HG02885 (cell line): ENCODE measurements around the gene NUP62.

Experiments used
- ATAC-seq: cut with Tn5 transposase; IDR thresholded peaks from one replicate; pipeline ENCODE4 v1.9.1; 2021; ENCODE audit warnings: mild to moderate bottlenecking; ENCODE audit not compliant: unreplicated experiment, poor library complexity

NUP62 gene

GRCh38 chr19:49908480-49909420 lies 20.6 kb downstream of the NUP62 start:
- ATAC-seq = no peak

DNA sequence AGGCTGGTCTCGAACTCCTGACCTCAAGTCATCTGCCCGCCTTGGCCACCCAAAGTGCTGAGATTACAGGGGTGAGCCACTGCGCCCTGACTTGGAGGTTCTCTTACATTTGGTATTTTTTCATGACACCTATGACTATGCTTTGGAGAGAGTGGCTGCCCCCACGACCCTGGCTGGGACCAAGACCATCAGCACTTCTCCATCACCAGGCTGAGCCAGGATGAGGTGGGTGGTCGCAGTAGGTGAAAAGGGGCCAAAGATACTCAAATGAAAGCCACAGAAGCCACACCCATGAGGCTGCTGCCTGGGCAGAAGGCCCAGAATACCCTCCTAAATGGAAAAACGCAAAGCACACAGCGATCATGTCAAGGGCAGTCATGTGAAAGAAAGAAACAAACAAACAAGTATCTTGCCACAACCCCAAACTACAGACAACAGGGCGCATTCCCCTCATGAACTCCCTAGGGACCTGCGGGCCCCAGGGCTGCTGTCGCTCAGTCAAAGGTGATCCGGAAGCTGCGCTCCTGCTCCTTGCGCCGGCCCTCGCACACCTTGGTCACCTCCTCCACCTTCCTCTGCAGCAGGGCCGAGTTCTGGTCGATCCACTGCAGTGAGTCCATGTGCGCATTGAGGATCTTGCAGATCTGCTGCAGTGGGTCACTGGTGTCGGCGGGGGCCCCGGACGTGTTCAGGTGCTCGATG lies 21.4 kb downstream of the NUP62 start:
- ATAC-seq = peak; percentile 37

GRCh38 chr19:49906879-49907564 lies 22.3 kb downstream of the NUP62 start:
- ATAC-seq = no peak

DNA sequence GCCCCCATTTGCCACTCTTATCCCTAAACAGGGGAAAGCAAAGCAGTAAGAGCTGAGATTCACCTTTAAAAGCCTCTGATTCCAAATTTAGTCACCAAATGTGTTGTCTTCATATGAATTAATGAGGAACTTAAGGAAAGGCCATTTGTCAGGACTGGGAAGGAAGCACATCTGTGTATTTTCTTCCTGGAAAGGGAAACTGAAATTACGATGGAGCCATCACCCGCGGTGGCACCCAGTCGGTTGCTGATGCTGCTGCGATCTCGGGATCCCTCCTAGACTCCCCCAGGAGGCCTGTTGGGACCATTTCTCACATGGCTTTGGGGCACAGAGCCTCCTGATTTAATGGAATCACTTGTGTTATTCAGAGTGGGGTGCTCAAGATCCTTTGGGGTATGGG lies 25.2 kb downstream of the NUP62 start:
- ATAC-seq = no peak

DNA sequence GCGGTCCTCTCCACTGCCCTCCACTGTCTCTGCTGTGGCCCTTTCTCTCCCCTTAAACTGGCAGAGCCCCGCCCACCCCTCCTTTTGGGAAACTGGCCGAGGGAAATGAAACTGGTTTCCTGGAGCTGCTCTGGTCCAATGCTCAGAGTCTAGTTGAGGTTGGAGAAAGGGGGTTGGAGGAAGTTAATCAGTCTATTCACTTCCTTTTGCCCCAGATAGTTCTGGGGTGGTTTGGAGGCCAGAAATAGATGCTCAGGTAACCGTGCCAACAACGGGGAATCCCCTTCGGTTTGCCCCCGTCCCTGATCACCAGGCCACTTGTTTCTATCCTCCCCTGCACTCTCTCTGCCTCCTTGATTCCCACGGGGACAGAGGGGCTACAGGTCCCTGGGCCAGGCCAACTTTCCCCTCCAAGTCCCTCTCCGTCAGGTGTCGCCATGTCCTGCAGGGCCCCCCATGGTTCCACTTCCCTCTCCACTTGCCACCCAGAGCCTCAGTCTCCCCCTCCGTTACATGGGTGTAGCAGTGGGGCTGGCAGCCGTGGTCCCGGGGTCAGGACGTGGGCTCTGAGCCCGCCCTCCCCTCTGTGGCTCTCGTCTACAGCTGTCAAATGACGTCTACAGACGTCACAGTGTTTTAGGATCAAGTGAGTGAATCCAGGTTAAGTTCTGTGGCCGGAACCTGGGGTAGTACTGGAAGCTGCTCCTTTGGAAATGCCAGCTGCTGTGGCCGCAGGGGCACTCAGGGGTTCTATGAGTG lies 32.3 kb downstream of the NUP62 start, which contains the start of gene IL4I1:
Gene IL4I1, minus strand, starts transcription at position 25 of the 759 bp plus-strand sequence. CDS start 727 bp downstream, outside the sequence.
- ATAC-seq = peak; percentile 51

DNA sequence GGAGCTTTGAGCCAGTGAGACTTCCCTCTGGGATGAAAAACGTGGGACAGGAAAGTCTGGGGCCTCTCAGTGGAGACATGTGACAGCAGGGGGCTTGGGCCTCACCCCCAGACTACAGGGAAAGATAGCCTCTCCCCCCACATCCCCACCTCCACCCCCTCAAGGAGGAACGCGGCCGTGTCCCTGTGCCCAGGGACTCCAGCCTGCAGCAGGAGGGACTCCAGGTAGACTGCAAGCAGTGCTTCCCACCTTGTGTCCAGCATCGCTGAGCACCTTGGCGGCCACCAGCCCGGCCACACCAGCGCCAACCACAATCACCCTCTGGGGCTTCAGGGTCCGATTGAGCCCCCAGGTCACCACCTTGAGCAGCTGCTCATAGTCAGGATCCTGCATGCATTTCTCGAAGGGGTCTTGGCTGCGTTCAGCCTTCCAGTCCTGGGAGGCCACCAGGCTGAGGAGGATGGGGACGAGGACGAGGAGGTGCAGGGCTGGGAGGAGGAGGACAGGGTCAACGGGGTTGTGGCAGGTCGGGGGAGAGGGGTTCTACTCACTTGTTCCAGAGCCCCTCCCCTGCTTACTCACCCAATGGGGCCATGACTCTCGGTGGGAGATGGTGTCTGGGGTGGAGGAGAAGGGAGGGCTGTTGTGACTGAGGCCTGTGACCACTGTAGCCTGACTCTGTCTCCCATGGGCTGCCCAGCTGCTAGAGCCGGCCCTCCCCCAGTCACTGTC lies 33.6 kb downstream of the NUP62 start:
- no peak for ATAC-seq

GRCh38 chr19:49894879-49895565 lies 34.3 kb downstream of the NUP62 start:
- no peak for ATAC-seq

- ATAC-seq = no peak
Measured at GRCh38 chr19:49894011-49894664, 35.2 kb downstream of the NUP62 start.

DNA sequence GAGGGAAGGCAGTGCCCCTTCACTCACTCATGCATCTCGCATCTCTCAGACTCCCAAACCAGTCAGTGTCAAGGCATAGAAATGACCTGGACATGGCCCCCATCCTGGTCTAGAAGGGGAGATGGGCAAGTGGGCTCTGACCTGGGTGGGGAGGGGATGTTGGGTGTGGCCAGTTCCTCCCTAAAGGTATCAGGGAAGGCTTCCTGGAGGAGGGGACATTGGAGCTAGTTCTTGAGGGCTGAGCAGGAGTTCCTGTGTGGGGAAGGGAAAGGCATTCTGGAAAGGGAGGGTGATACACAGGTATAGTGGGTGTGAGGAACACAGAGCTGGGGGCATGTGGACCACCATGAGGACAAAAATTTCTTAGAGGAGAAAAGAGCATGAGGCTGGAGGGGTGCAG lies 36.6 kb downstream of the NUP62 start:
- no peak for ATAC-seq

DNA sequence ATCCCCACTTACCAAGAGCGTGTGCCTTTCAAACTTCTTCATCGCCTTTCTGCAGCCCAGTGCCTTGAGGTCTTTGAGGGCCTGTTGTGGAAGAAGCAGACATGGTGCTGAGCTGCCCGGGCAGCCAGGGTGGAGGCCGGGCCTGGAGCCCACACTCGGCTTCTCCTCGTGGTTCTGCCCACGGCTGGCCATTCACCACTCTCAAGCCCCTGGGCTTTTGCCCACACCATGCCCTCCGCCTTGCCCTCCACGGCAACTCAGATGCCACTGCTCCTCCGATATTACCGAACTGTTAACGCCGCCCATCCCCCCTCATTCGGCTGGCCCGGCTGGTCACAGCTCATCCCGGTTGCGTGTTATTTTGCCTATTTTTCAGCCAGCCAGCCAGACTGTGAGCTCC lies 37.9 kb downstream of the NUP62 start:
- ATAC-seq = no peak

DNA sequence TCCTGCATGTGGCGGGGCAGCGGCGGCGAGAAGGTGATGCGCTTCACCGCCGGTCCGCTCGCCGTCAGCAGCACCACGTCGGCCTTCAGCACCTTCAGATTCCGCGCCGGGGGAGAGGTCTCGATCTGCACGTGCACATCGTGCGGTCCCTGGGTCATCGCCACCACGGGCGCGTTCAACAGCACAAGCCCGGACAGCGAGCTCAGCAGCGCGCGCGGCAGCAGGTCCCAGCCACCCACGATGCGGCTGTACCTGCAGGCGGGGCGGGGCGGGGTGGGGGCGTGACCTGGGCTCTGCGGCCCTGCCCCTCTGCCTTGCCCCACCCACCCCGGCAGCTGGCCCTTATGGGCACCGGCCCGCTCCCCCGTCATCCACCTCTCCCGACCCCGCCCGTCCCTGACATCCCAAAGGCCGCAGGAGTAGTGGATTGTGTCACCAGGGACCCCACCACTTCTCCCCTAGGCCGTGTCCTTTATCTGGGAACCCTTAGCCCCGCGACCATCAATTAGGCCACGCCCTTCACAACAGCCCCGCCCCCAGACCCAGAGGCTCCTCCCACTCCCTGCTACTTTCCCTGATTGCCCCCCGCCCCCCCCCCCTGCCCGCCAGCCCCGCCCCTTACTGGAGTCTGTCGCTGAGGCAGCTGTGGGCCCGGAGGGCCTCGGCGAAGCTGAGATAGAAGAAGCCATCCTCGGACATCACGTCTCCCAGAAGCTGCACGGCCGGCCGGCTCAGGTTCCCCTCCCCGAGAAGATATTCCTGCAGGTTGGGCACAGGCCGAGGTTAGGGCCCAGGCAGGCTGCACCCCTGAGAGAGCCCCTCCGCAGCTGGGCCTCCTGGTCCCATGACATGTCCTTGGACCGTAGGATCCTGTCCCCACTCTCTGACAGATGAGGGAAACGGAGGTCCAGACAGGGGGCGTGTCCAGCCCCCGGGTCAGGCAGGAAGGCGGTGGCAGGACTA lies 38.7 kb downstream of the NUP62 start:
- no peak for ATAC-seq

- no peak for ATAC-seq
Measured at GRCh38 chr19:49889687-49890348, 39.5 kb downstream of the NUP62 start.

- ATAC-seq = no peak
Measured at GRCh38 chr19:49889038-49889686, 40.1 kb downstream of the NUP62 start.

DNA sequence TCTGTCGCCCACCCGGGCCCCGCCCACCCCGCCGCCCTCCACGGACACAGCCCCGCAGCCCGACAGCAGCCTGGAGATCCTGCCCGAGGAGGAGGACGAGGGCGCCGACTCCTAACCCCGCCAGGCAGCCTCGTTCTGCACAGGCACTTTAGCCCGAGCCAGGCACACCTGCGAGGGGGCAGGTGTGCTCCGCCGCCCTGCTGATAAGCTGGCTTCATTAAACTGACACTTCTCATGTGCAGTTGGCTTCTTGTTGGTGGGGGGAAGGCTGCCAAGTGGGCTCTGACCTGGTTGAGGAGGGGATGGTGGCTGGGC lies 40.8 kb downstream of the NUP62 start:
- no peak for ATAC-seq

- no peak for ATAC-seq
Measured at GRCh38 chr19:49887665-49888509, 41.4 kb downstream of the NUP62 start.
